ENCODE data around the gene KRT35. TPM values are rescaled to one million over a fixed set of nuclear protein-coding genes. Genes with fewer than 3 reads are reported as not detected.

KRT35 gene
- total and polyA plus RNA-seq, 10 donors: 0.19 TPM; not detected in 8

DNA sequence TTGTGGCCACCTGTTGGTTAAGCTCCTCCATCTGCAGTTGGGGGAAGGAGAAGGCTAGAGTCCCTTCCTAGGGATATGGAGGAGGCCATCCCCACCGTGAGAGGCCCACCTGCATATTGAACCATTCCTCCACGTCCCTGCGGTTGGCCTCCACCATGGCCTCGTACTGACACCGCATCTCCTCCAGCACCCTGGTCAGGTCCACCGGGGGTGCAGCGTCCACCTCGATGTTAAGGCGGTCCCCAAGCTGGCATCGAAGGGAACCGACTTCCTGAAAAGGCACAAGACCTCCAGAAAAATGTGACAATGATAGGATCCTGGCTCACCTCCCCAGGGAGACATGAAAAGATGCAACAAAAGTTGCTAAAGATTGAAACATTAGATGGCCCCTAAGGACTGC is 16.8 kb downstream of the KRT35 start:
- DNase-seq: no peak
- H3K4me1 ChIP-seq: no peaks in the 10 kb centered on the region
- TF ChIP-seq CTCF (IDR thresholded peaks at IDR 0.05 in 8 of 11, conservative IDR thresholded peaks at IDR 0.05 in 3 of 11): no peak
- no peak for TF ChIP-seq POLR2A (IDR thresholded peaks at IDR 0.05)
- no peak for TF ChIP-seq POLR2AphosphoS5 (IDR thresholded peaks at IDR 0.05)
- peaks cover 0 to 14% (median 6%) of the 10 kb centered on the region in 8 donors for H3K9me3 ChIP-seq
- H3K27ac ChIP-seq: no peak overlapping the region
- H3K36me3 ChIP-seq: no peaks in the 10 kb centered on the region
- H3K4me3 ChIP-seq: no peak overlapping the region
- 83 to 90% (median 88%) methylated on average over 8 to 11 of the region's 11 CpGs for WGBS, 5 donors
- intact Hi-C loops (cut with DNase I; ENCODE audit: low total_unique reads): no loop called here
- peaks cover 0 to 24% (median 0%) of the 10 kb centered on the region in 7 donors for H3K27me3 ChIP-seq (replicated peaks in 1 of 7)

GRCh38 chr17:41463746-41464145 is 17.2 kb downstream of the KRT35 start:
- Histone ChIP-seq H3K36me3 (no peaks in the 10 kb centered on the region), H3K4me1 (no peaks in the 10 kb centered on the region), H3K27ac (no peak overlapping the region), H3K9me3 (peaks cover 0 to 14% (median 6%) of the 10 kb centered on the region in 8 donors), H3K4me3 (no peak overlapping the region), H3K27me3 (replicated peaks in 1 of 7) (peaks cover 0 to 24% (median 0%) of the 10 kb centered on the region in 7 donors)
- intact Hi-C loops (cut with DNase I; ENCODE audit: low total_unique reads): no loop called here
- TF ChIP-seq POLR2AphosphoS5 (IDR thresholded peaks at IDR 0.05) (no peak), CTCF (IDR thresholded peaks at IDR 0.05 in 8 of 11, conservative IDR thresholded peaks at IDR 0.05 in 3 of 11) (no peak), POLR2A (IDR thresholded peaks at IDR 0.05) (no peak)
- DNase-seq: no peak
- 90 to 97% (median 92%) methylated on average over 8 of the region's 8 CpGs for WGBS, 5 donors

DNA sequence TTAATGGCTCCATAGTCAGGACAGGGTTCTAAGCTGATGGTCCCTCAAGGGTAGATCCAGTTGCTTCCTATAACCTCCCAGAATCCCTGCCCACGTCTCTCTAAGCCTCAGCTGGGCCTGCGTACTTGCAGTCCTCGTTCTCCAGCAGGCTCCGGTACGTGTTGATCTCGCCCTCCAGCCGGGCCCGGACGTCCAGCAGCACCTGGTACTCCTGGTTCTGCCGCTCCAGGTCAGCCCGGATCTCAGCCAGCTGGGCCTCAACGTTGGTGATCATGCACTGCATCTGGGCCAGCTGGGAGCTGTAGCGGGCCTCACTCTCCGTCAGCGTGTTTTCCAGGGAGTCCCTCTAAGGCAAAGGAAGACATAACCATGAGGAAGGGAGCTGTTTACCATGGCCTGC is 18.2 kb downstream of the KRT35 start:
- H3K27me3 ChIP-seq (replicated peaks in 1 of 7): peaks cover 0 to 23% (median 0%) of the 10 kb centered on the region in 7 donors
- WGBS, 5 donors: 70 to 83% (median 80%) methylated on average over 8 to 15 of the region's 15 CpGs
- peaks cover 0 to 5% (median 0%) of the 10 kb centered on the region in 8 donors for H3K9me3 ChIP-seq
- TF ChIP-seq POLR2AphosphoS5 (IDR thresholded peaks at IDR 0.05) (no peak), POLR2A (IDR thresholded peaks at IDR 0.05) (no peak), CTCF (IDR thresholded peaks at IDR 0.05 in 8 of 11, conservative IDR thresholded peaks at IDR 0.05 in 3 of 11) (no peak)
- H3K36me3 ChIP-seq: no peaks in the 10 kb centered on the region
- intact Hi-C loops (cut with DNase I; ENCODE audit: low total_unique reads): no loop called here
- H3K27ac ChIP-seq: no peak overlapping the region
- no peaks in the 10 kb centered on the region for H3K4me1 ChIP-seq
- H3K4me3 ChIP-seq: no peak overlapping the region
- DNase-seq: no peak

DNA sequence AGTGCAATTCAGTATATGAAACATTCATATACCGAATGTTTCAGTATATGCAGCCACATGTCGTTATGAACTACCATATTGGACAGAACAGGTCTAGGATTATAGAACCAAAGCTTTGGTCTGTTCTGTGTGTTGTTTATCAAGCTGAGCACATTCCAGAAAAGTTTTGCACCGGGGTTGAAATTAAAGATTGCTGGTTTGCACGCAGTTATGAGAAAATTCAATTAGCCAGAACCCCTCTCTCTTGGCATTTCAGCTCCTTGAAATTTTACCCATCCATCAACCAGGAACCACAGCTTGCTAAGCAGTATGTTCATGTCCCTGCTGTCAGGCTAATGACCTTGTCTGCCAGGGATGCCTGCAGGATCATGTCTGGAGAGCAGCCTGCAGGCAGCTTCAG is 23.3 kb downstream of the KRT35 start:
- no peak overlapping the region for H3K27ac ChIP-seq
- WGBS, 5 donors: 81 to 90% (median 86%) methylated on average over 4 of the region's 4 CpGs
- intact Hi-C loops (cut with DNase I; ENCODE audit: low total_unique reads): no loop called here
- H3K4me1 ChIP-seq: no peaks in the 10 kb centered on the region
- peaks cover 0 to 2% (median 0%) of the 10 kb centered on the region in 7 donors for H3K27me3 ChIP-seq (replicated peaks in 1 of 7)
- TF ChIP-seq POLR2A (IDR thresholded peaks at IDR 0.05) (no peak), POLR2AphosphoS5 (IDR thresholded peaks at IDR 0.05) (no peak), CTCF (IDR thresholded peaks at IDR 0.05 in 8 of 11, conservative IDR thresholded peaks at IDR 0.05 in 3 of 11) (no peak)
- no peak overlapping the region for H3K4me3 ChIP-seq
- no peaks in the 10 kb centered on the region for H3K9me3 ChIP-seq
- H3K36me3 ChIP-seq: no peaks in the 10 kb centered on the region
- DNase-seq: no peak

All from spleen (tissue), 11 donors.